Mesendoderm (in vitro differentiated cells): ENCODE measurements around the gene DCAF12.

Experiments
- small RNA-seq: library from polyadenylated mRNA; stranded (forward); fragments of <200 nt; extraction: miRNeasy Mini kit (QIAGEN cat#:217004); gene quantifications from one replicate; pipeline ENCODE3, GENCODE V24; 2013; ENCODE audit not compliant: insufficient read depth

DCAF12 gene

Small RNAs within 50 kb of the gene (small RNA-seq; reads per million reads assigned to genes)
- 0.54 reads per million for gene RN7SKP114
